Mesodermal cell (in vitro differentiated cells): Measurements from ENCODE around the gene RADIL.

ENCODE experiments used
- H3K27ac ChIP-seq: 2 replicates; pipeline ENCODE4 v1.7.0; 2013; ENCODE audit warnings: mild to moderate bottlenecking, low read depth, low read length, moderate library complexity; ENCODE audit not compliant: severe bottlenecking
- H3K36me3 ChIP-seq: 2 replicates; pipeline ENCODE4 v1.7.1; 2013; ENCODE audit warnings: mild to moderate bottlenecking, low read length, moderate library complexity; ENCODE audit not compliant: control insufficient read depth, insufficient read depth
- H3K4me1 ChIP-seq: one replicate; pipeline ENCODE4 v1.7.1; 2013; ENCODE audit warnings: mild to moderate bottlenecking, low read length; ENCODE audit not compliant: insufficient read depth, control insufficient read depth, poor library complexity, severe bottlenecking
- H3K4me3 ChIP-seq: 2 replicates; pipeline ENCODE4 v1.7.0; 2013; ENCODE audit warnings: low read length, control low read depth, mild to moderate bottlenecking; ENCODE audit not compliant: insufficient read depth, poor library complexity, severe bottlenecking; ENCODE audit errors: extremely low read depth
- H3K9me3 ChIP-seq: 2 replicates; pipeline ENCODE4 v1.7.1; 2013; ENCODE audit warnings: mild to moderate bottlenecking, low read length, moderate library complexity; ENCODE audit not compliant: control insufficient read depth
- WGBS, 2 experiments: methylation state at CpG; one replicate each; pipeline ENCODE4 v1.1.5; 2013; ENCODE audit warnings: missing lambda C conversion rate in 2 of 2; ENCODE audit not compliant: insufficient coverage in 2 of 2; 5-methylcytosine and 5-hydroxymethylcytosine counted together

RADIL gene

DNA sequence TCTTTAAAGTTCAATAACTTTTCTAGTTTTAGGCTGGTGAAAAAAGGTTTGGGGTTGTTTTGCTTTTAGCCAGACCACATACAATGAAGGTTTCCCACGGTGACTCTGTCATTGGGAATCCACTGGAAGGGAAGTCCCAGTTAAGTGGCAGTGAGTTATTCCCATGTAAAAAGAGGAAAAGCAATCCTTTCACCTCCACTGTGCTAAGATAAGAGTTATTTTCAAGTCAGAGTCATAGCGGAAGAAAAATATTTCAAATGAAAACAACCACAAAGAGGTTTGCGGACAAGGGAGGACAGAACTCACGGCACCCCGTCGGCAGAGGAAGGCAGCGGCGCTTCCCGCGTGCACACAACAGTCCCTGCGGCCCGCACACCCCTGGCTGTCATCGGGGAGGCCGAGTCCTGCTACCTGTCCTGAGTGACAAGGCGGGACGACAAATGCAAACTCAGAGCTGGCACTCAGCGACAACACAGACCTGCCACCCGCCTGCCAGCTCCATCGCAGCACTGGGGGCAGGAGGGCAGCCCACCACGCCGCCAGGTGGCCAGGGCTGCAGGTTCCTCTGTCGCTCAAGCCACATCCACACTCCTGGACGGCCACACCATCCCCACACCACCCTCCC, 12.3 kb downstream of the RADIL start:
- 95% methylated on average over 19 to 22 of the region's 23 CpGs for WGBS, 2 experiments
- Histone ChIP-seq H3K9me3 (no peaks in the 10 kb centered on the region), H3K36me3 (peaks cover 7% of the 10 kb centered on the region), H3K4me3 (no peak overlapping the region), H3K27ac (peak overlapping the region; percentile 95), H3K4me1 (peaks cover 30% of the 10 kb centered on the region)

DNA sequence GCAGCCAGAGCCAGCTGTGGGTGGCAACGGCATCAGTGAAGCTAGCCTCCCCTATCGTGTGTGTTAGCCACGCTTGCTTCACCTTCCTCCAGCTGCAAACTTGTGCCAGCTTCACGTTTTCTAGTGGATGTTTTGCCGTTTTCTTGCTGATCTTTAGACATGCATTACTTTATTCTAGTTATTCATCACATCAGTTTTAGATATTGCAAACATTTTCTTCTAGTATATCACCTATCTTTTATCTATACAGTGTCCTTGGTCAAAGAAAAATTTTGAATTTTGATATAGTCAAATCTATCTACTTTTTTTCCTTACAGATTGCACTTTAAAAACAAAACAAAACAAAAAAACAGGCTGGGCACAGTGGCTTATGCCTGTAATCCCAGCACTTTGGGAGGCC, 15.0 kb downstream of the RADIL start:
- Histone ChIP-seq H3K27ac (no peak overlapping the region), H3K4me1 (peaks cover 30% of the 10 kb centered on the region), H3K36me3 (no peaks in the 10 kb centered on the region), H3K4me3 (no peak overlapping the region), H3K9me3 (no peaks in the 10 kb centered on the region)
- WGBS, 2 experiments: 86 to 100% methylated on average over 4 of the region's 5 CpGs

GRCh38 chr7:4866528-4867496, 16.7 kb downstream of the RADIL start:
- H3K36me3 ChIP-seq: no peaks in the 10 kb centered on the region
- no peak overlapping the region for H3K4me3 ChIP-seq
- no peaks in the 10 kb centered on the region for H3K9me3 ChIP-seq
- no peak overlapping the region for H3K27ac ChIP-seq
- H3K4me1 ChIP-seq: peaks cover 13% of the 10 kb centered on the region
- 88 to 96% methylated on average over 7 to 9 of the region's 9 CpGs for WGBS, 2 experiments

DNA sequence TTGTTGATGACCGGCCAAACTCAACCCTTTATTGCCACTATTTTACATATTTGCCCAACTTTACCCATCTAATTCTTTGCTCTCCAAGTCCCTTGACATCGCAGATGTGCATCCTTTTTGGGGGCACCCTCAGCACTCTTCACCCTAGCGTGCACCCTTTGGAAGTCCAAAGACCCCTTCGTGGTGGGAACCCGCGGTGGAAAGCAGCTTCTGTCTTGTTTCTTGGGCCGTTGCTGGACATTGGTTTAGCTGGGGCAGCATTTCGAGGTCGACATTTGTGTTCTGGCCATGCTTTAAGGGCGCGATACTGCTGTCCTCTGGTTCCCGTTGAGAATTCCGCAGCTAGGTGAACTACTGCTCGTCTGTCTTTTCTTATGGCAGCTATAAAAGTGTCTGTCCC, 21.4 kb downstream of the RADIL start:
- Histone ChIP-seq H3K27ac (no peak overlapping the region), H3K9me3 (peaks cover 10% of the 10 kb centered on the region), H3K36me3 (no peaks in the 10 kb centered on the region), H3K4me3 (peak overlapping the region; percentile 32), H3K4me1 (no peaks in the 10 kb centered on the region)
- WGBS, 2 experiments: 96 to 97% methylated on average over 14 of the region's 14 CpGs

- 37 to 38% methylated on average over 41 to 46 of the region's 46 CpGs for WGBS, 2 experiments
- H3K4me3 ChIP-seq: peak within 1 kb of the TSS; percentile 32
Measured at GRCh38 chr7:4861673-4862072, 21.8 kb downstream of the RADIL start, which contains the start of gene PAPOLB. Gene PAPOLB, minus strand, starts transcription at chr7:4862030. Its CDS starts 220 bp downstream, at chr7:4861810.

DNA sequence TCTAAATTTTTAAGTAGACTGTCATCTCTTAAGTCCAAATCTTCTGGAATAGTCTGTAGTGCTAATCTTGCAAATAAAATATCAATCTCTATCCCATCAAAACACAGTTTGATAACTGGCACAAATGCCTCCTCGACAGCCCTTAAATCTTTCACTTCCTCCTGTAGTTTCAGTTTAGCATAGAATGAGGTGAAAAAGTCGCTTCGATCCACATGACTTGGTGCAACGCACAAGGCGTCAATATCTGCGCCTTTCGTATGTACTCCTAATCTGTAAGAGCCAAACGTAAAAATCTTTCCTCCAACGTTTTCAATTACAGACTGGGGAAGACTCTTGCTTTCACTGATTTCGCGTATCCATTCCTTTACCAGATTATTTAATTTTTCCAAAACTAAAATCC, 22.3 kb downstream of the RADIL start:
- Histone ChIP-seq H3K4me1 (no peaks in the 10 kb centered on the region), H3K36me3 (no peaks in the 10 kb centered on the region), H3K4me3 (peak overlapping the region; percentile 32), H3K27ac (no peak overlapping the region), H3K9me3 (peaks cover 10% of the 10 kb centered on the region)
- WGBS, 2 experiments: 89 to 90% methylated on average over 10 to 11 of the region's 11 CpGs

More at GRCh38 chr7:4861673-4862072, 21.8 kb downstream of the RADIL start, which contains the start of gene PAPOLB:
- Histone ChIP-seq H3K4me1 (no peaks in the 10 kb centered on the region), H3K9me3 (peaks cover 10% of the 10 kb centered on the region), H3K36me3 (no peaks in the 10 kb centered on the region), H3K27ac (no peak within 1 kb of the TSS)

DNA sequence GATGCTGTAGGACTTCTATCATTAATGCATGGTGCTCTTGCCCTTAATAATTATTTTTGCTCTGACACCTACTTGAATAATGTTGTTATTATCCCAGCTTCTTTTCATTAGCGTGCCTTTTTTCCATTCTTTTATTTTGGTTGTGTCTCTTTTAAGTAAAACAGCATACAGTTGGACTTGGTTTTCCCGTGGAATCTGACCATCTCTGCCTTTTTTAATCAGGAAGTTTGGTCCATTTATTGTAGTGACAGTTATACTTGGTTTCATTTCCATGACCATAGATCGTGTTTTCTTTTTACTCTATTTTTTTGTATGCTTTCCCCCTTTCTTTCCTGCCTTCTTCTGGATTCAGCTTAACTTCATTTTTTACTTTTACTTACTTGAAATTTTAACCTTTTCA, 26.3 kb downstream of the RADIL start:
- WGBS, 2 experiments: 86 to 100% methylated on average over 1 of the region's 3 CpGs
- H3K27ac ChIP-seq: no peak overlapping the region
- no peaks in the 10 kb centered on the region for H3K4me1 ChIP-seq
- no peak overlapping the region for H3K4me3 ChIP-seq
- no peaks in the 10 kb centered on the region for H3K36me3 ChIP-seq
- peaks cover 10% of the 10 kb centered on the region for H3K9me3 ChIP-seq

GRCh38 chr7:4856336-4857057, 27.0 kb downstream of the RADIL start:
- H3K4me1 ChIP-seq: no peaks in the 10 kb centered on the region
- 85 to 88% methylated on average over 2 to 5 of the region's 10 CpGs for WGBS, 2 experiments
- peak overlapping the region; percentile 57 for H3K27ac ChIP-seq
- H3K4me3 ChIP-seq: no peak overlapping the region
- H3K36me3 ChIP-seq: no peaks in the 10 kb centered on the region
- H3K9me3 ChIP-seq: peaks cover 11% of the 10 kb centered on the region

DNA sequence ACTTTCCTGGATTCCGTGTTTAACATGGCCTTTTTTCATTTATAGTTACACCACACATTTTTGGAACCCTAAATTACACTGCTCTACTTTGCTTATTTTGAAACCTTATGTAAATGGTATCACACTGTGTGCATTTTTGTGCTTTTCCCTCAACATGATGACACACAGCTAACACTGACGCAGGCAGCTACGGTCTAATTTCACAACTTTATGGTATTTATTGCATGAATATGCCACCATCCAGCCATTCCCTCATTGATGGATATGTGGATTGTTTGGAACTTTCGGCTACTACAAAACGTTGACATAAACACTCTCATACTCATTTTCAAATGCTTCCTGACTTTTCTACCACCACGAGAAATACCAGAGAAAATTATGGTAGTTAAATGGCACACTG, 28.6 kb downstream of the RADIL start:
- no peak overlapping the region for H3K4me3 ChIP-seq
- peaks cover 16% of the 10 kb centered on the region for H3K9me3 ChIP-seq
- no peaks in the 10 kb centered on the region for H3K4me1 ChIP-seq
- H3K27ac ChIP-seq: no peak overlapping the region
- 75 to 100% methylated on average over 1 of the region's 6 CpGs for WGBS, 2 experiments
- H3K36me3 ChIP-seq: no peaks in the 10 kb centered on the region
